8988T (cell line): Measurements from ENCODE around the gene ODC1.
"Not testable (repeated sequence)": the region's sequence is repeated elsewhere in the genome, so short reads cannot be mapped to it uniquely, and the experiment has no call there.

Source experiments
- DNase-seq: peaks from one replicate; pipeline ENCODE4 v3.0.0; 2011

ODC1 gene

DNA sequence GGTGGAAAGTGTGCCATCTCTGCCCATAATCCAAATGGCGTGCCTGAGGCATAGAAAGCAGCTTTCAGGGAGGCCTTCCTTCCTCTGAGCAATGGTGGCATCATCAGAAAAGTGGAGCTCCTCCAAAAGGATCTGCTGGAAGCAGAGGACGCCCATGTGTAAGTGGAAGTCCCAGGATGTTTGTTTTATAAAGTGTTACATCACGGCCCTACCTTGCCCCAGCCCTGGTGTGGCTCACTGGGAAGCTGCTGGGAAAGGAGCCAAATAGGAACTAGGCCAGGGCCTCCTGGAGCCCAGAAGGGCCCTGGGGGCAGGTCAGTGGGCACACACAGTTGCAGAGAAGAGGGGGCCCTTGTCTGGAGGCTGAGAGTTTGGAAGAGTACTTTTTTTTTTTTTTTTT lies 4.2 kb upstream of the ODC1 start:
- peak; percentile 61 for DNase-seq

GRCh38 chr2:10451819-10452218 lies 3.7 kb upstream of the ODC1 start:
- DNase-seq, result no peak

GRCh38 chr2:10449838-10450691 lies 1.9 kb upstream of the ODC1 start:
- DNase-seq, result no peak

DNA sequence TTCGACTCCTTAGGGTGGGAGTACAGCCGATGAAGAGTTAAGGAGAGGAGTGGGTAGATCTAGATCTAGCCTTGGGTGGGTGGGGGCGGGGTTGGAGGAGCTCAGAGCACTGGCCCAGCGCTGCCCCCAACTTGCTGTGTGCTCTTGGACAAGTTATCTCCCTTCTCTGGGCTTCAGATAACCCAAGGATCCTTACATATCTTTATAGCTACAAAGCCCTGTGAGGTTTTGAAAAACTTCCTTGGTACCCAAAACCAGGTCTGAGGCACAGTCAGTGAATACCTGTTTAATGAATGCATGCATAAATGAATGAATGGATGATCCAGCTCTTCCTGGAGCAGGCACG lies 1.3 kb upstream of the ODC1 start:
- DNase-seq, result no peak

- DNase-seq, result peak; percentile 93
Measured at GRCh38 chr2:10448576-10449485, 704 bp upstream of the ODC1 start.

DNA sequence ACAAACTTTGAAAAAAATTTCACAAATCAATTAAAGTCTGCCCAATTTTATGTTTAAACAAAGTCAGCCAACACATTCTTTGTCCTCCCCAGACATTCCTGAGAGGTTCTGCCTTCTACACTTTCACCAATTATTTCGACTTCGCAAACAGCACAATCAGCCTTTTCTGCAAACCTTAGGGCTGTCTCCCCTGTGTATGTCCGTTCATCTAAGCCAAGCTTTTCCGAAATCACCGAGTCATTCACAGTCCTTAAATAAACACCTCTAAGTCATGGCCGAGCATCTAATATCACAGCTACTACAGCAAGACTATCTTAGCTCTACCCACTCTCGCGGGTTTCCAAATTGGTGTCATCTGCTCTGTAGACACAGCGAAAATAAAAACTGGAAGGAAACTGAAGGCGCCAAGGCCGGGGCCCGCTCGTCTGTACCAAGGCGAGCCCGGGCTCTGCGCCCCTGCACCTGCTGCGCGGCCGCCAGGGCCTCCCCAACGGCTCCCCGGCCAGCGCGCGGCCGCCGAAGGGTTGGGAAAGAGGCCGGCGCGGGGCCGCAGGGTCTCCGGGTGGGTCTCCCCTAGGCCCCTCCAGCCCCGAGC lies 730 bp downstream of the ODC1 start:
- DNase-seq, result no peak

DNA sequence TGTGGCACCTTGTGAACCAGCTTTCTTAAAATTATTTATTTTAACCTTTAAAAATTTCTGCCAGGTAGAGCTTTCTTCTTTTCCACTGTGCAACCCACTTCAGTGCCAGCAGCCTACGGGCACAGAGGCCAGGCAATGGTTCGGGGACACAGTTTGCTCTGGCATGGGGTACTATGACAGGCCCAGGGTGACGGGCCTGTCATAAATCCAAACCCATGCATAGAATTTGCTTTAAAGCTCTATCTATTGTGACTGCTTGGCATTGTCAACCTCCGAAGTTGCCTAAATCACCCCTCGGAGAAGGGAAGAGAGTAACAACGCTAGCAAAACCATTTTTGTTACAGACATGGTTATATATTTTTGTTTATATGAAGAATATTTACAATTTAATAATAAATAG lies 1.5 kb downstream of the ODC1 start:
- no peak for DNase-seq

- DNase-seq, result no peak
Measured at GRCh38 chr2:10444463-10444862, 3.7 kb downstream of the ODC1 start.

- not testable (repeated sequence) for DNase-seq
Measured at GRCh38 chr2:10442469-10443126, 5.5 kb downstream of the ODC1 start.

DNA sequence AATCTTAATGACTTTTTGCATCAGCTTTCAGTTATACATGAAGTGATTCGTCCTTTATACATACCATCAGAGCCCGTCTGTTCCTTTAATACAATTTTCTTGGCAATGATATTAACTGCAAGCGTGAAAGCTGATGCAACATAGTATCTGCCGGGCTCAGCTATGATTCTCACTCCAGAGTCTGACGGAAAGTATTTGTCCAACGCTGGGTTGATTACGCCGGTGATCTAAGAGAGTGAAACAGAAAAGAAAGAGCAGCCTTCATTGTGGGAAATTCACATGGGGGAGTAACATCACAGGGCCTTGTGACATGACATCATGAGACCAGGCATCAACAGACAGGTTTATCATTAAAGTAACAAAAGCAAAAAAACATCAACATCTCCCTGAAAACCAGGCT lies 6.2 kb downstream of the ODC1 start:
- DNase-seq, result no peak

- no peak for DNase-seq
Measured at GRCh38 chr2:10440736-10441135, 7.4 kb downstream of the ODC1 start.

DNA sequence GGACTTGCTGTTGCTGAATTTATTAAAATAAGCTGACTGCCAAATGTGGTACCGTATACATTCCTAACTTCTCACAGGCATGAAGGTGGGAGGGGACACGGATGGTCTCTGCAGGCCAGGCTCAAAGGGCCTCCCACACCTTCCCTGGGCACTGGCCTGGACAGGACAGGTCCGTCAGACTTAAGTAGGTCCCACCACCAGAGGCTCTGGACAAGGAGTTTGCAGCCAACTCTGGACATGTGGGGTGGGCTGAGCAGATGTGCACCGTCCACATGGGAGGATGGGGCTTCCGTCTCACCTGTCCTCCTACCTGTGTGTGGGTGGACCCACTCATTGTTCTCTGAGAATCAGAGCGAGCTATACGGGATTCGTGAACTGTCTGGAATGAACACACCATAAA lies 8.2 kb downstream of the ODC1 start:
- no peak for DNase-seq

- DNase-seq, result no peak
Measured at GRCh38 chr2:10439185-10439879, 8.8 kb downstream of the ODC1 start.

GRCh38 chr2:10438688-10439087 lies 9.4 kb downstream of the ODC1 start:
- DNase-seq, result no peak

DNA sequence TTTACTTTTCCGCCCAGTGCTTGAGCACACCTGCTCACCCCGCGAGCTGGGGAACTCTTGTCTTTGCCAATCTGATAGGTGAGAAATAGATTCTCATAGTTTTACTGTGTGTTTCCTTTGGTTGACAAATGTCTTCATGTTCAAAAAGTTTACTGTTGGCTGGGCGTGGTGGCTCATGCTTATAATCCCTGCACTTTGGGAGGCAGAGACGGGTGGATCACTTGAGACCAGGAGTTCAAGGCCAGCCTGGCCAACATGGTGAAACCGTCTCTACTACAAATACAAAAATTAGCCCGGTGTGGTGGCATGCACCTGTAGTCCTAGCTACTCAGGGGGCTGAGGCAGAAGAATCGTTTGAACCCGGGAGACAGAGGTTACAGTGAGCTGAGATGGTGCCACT lies 10.3 kb downstream of the ODC1 start:
- no peak for DNase-seq

GRCh38 chr2:10436583-10437110 lies 11.5 kb downstream of the ODC1 start:
- DNase-seq, result no peak

GRCh38 chr2:10435820-10436204 lies 12.3 kb downstream of the ODC1 start:
- DNase-seq, result no peak

GRCh38 chr2:10434886-10435819 lies 13.0 kb downstream of the ODC1 start:
- peak; percentile 92 for DNase-seq

GRCh38 chr2:10433947-10434885 lies 13.9 kb downstream of the ODC1 start:
- DNase-seq, result no peak
